HepG2 (cell line): ENCODE data around the gene TIMM13. TPM values are rescaled to one million over a fixed set of nuclear protein-coding genes. Genes with fewer than 3 reads are reported as not detected.

Source experiments
- ATF1 ChIP-seq: IDR thresholded peaks from 2 replicates; pipeline ENCODE4 v1.6.1; 2016; ENCODE audit warnings: mild to moderate bottlenecking, control low read depth
- DPF2 ChIP-seq: sonication (generic); formaldehyde crosslinking; IDR thresholded peaks from 2 replicates; pipeline ENCODE4 v1.4.0; 2020; ENCODE audit warnings: mild to moderate bottlenecking, low read depth, missing genetic modification reagents, borderline replicate concordance
- FOXP1 ChIP-seq, 2 experiments: fragments of 450-650 bp in 1 of 2; IDR thresholded peaks; 2 replicates each; pipeline ENCODE4 v1.6.1; 2017 to 2018; ENCODE audit warnings: antibody characterized with exemption in 1 of 2
- HOXA7 ChIP-seq: sonication (generic); formaldehyde crosslinking; IDR thresholded peaks from 2 replicates; pipeline ENCODE4 v1.8.1; 2022; ENCODE audit warnings: mild to moderate bottlenecking, missing genetic modification reagents, moderate library complexity
- NKX3-1 ChIP-seq: sonication (generic); formaldehyde crosslinking; IDR thresholded peaks from 2 replicates; pipeline ENCODE4 v1.5.0; 2020; ENCODE audit warnings: missing genetic modification reagents
- NR3C1 ChIP-seq: sonication (generic); formaldehyde crosslinking; IDR thresholded peaks from 2 replicates; pipeline ENCODE4 v1.4.0; 2020; ENCODE audit warnings: missing genetic modification reagents
- POLR2A ChIP-seq, 2 experiments: IDR thresholded peaks; 2 replicates each; pipeline ENCODE4 v1.6.1; 2011; ENCODE audit warnings: low read depth in 2 of 2, low read length in 2 of 2, mild to moderate bottlenecking in 1 of 2, moderate library complexity in 1 of 2; ENCODE audit not compliant: insufficient read depth in 1 of 2
- RBM22 ChIP-seq: fragments of 200-400 bp; formaldehyde crosslinking; optimal IDR thresholded peaks from 2 replicates; pipeline ENCODE3; 2017; ENCODE audit warnings: mild to moderate bottlenecking, low read length, moderate library complexity
- SOX6 ChIP-seq, 2 experiments: fragments of 450-650 bp in 1 of 2; sonication (generic) in 1 of 2; formaldehyde crosslinking in 1 of 2; IDR thresholded peaks; 2 replicates each; pipeline versions ENCODE4 v1.4.0 to v1.6.1; 2017 to 2020; ENCODE audit warnings: antibody characterized with exemption in 1 of 2, mild to moderate bottlenecking in 1 of 2, missing genetic modification reagents in 1 of 2
- THYN1 ChIP-seq: sonication (generic); formaldehyde crosslinking; IDR thresholded peaks from 2 replicates; pipeline ENCODE4 v1.8.1; 2023; ENCODE audit warnings: low read depth, mild to moderate bottlenecking, moderate library complexity, missing genetic modification reagents, borderline replicate concordance
- ZFP36 ChIP-seq: fragments of 150-350 bp; IDR thresholded peaks from 2 replicates; pipeline ENCODE4 v1.6.1; 2018; ENCODE audit warnings: borderline replicate concordance, low read length, low read depth; ENCODE audit not compliant: partially characterized antibody
- ZFP62 ChIP-seq: sonication (generic); formaldehyde crosslinking; IDR thresholded peaks from 2 replicates; pipeline ENCODE4 v1.4.0; 2020; ENCODE audit warnings: missing genetic modification reagents
- ZNF138 ChIP-seq: sonication (generic); formaldehyde crosslinking; IDR thresholded peaks from 2 replicates; pipeline ENCODE4 v1.5.0; 2020; ENCODE audit warnings: mild to moderate bottlenecking, low read depth, missing genetic modification reagents
- ZNF251 ChIP-seq: sonication (generic); formaldehyde crosslinking; IDR thresholded peaks from 2 replicates; pipeline ENCODE4 v1.9.0; 2021; ENCODE audit warnings: mild to moderate bottlenecking, missing genetic modification reagents
- ZNF331 ChIP-seq: sonication (generic); formaldehyde crosslinking; IDR thresholded peaks from 2 replicates; pipeline ENCODE4 v1.4.0; 2020; ENCODE audit warnings: missing genetic modification reagents
- polyA plus RNA-seq, 8 experiments: library from polyadenylated mRNA; depleted of rRNA in 3 of 8; stranded (reverse) in 7 of 8; unstranded in 1 of 8; fragments of >200 nt; fragmentation: Illumina TruSeq in 4 of 8; extraction: Trizol in 4 of 8; gene quantifications; 2 replicates each; pipeline versions ENCODE4 v1.2.1 to v1.2.3, GENCODE V29; 2011 to 2016; ENCODE audit warnings: low read depth in 4 of 8, missing spikeins in 1 of 8, mixed read lengths in 1 of 8; ENCODE audit not compliant: insufficient read depth in 1 of 8
- total RNA-seq, 5 experiments: library from RNA; depleted of rRNA; stranded (reverse); fragments of >200 nt; fragmentation: Illumina TruSeq; extraction: Trizol; gene quantifications; 2 replicates each; pipeline ENCODE4 v1.2.3, GENCODE V29; 2016; ENCODE audit warnings: low read depth in 1 of 5
- TF ChIP-seq, protein P1 (sequence below): sonication (generic); formaldehyde crosslinking; IDR thresholded peaks from 2 replicates; pipeline ENCODE4 v1.8.1; 2023; ENCODE audit warnings: mild to moderate bottlenecking, moderate library complexity, missing genetic modification reagents
- TF ChIP-seq, protein P2 (sequence below): sonication (generic); formaldehyde crosslinking; IDR thresholded peaks from 2 replicates; pipeline ENCODE4 v1.4.0; 2020; ENCODE audit warnings: mild to moderate bottlenecking, missing genetic modification reagents
- TF ChIP-seq, protein P3 (sequence below), 2 experiments: sonication (generic) in 1 of 2; formaldehyde crosslinking in 1 of 2; IDR thresholded peaks; 2 replicates each; pipeline versions ENCODE4 v1.4.0 to v1.6.1; 2016 to 2020; ENCODE audit warnings: borderline replicate concordance in 1 of 2, low read depth in 1 of 2, mild to moderate bottlenecking in 1 of 2, missing genetic modification reagents in 1 of 2
- TF ChIP-seq, protein P4 (sequence below): sonication (generic); formaldehyde crosslinking; IDR thresholded peaks from 2 replicates; pipeline ENCODE4 v1.5.0; 2020; ENCODE audit warnings: missing genetic modification reagents, mild to moderate bottlenecking, borderline replicate concordance
- TF ChIP-seq, protein P5 (sequence below): sonication (generic); formaldehyde crosslinking; IDR thresholded peaks from 2 replicates; pipeline ENCODE4 v1.4.0; 2020; ENCODE audit warnings: missing genetic modification reagents, borderline replicate concordance

The TIMM13 gene
- total and polyA plus RNA-seq, 2 of the 13 experiments (the other 11 are each of a cell fraction or from before 2014, with no cell fraction given), result 48.4 to 108 TPM

DNA sequence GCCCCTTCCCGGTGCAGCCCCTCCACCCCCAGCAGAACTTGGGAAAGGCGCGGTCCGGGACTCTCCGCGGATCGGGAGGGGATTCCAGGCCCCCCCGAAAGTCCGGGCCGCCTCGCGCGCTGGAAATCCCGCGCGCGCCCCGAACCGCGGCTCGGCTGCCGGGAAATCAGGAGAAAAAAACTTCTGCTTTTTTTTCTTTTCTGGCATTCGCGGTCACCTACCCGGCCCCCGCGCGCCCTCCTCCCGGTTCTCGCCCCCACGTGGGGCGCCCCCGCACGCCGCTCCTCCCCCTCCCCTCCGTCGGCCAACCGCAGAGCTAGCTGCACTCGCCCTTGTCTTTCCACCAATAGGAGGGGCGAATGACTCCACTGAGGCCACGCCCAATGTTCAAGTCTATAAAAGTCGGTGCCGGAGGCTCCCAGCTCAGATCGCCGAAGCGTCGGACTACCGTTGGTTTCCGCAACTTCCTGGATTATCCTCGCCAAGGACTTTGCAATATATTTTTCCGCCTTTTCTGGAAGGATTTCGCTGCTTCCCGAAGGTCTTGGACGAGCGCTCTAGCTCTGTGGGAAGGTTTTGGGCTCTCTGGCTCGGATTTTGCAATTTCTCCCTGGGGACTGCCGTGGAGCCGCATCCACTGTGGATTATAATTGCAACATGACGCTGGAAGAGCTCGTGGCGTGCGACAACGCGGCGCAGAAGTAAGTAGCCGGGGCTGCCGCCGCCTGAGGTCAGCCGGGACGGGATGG is 48.5 kb upstream of the TIMM13 start, which contains the start of gene GADD45B (continued):
- TF ChIP-seq, protein P1, sequence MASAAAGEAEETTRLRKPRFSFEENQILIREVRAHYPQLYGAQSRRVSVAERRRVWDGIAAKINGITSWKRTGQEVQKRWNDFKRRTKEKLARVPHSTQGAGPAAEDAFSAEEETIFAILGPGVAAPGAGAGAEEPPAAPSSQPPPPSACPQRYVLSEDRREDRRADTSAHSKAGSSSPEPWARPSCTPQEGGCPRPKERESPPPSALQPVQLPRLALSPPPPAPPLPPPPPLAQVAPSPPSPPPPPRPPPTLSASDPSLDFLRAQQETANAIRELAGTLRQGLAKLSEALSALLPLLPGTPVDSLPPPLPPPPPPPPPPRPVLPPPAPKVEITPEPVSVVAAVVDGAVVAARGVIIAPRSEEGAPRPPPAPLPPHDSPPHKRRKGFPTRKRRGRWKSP (CRISPR knock-in tag), result no peak; the same call in 1 of the 2 replicates
- TF ChIP-seq POLR2A (IDR thresholded peaks at IDR 0.05; ENCODE audit: insufficient read depth in 1 of 2, low read depth in 2 of 2, low read length in 2 of 2), result peak; percentile 100
- TF ChIP-seq ZNF138 (CRISPR knock-in tag), result peak; percentile 82; the same call in 1 of the 2 replicates
- TF ChIP-seq HOXA7 (CRISPR knock-in tag), result no peak
- no peak for TF ChIP-seq SOX6 (IDR thresholded peaks at IDR 0.05)
- TF ChIP-seq SOX6 (CRISPR knock-in tag; IDR thresholded peaks at IDR 0.05), result peak; percentile 69
- no peak for TF ChIP-seq ATF1 (CRISPR knock-in tag)
- 0 out of 2 replicates have a peak, but pooled peaks have one; percentile 47 for TF ChIP-seq NR3C1
- TF ChIP-seq, protein P2, sequence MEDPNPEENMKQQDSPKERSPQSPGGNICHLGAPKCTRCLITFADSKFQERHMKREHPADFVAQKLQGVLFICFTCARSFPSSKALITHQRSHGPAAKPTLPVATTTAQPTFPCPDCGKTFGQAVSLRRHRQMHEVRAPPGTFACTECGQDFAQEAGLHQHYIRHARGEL (CRISPR knock-in tag), result no peak
- TF ChIP-seq DPF2 (CRISPR knock-in tag), result no peak
- TF ChIP-seq, protein P3, sequence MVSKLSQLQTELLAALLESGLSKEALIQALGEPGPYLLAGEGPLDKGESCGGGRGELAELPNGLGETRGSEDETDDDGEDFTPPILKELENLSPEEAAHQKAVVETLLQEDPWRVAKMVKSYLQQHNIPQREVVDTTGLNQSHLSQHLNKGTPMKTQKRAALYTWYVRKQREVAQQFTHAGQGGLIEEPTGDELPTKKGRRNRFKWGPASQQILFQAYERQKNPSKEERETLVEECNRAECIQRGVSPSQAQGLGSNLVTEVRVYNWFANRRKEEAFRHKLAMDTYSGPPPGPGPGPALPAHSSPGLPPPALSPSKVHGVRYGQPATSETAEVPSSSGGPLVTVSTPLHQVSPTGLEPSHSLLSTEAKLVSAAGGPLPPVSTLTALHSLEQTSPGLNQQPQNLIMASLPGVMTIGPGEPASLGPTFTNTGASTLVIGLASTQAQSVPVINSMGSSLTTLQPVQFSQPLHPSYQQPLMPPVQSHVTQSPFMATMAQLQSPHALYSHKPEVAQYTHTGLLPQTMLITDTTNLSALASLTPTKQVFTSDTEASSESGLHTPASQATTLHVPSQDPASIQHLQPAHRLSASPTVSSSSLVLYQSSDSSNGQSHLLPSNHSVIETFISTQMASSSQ (IDR thresholded peaks at IDR 0.05; ENCODE audit: low read depth), result no peak
- TF ChIP-seq, protein P3 (CRISPR knock-in tag; IDR thresholded peaks at IDR 0.05; ENCODE audit: borderline replicate concordance), result peak; percentile 49; the same call in 1 of the 2 replicates
- TF ChIP-seq ZFP62, result no peak; the same call in 1 of the 2 replicates
- TF ChIP-seq, protein P4, sequence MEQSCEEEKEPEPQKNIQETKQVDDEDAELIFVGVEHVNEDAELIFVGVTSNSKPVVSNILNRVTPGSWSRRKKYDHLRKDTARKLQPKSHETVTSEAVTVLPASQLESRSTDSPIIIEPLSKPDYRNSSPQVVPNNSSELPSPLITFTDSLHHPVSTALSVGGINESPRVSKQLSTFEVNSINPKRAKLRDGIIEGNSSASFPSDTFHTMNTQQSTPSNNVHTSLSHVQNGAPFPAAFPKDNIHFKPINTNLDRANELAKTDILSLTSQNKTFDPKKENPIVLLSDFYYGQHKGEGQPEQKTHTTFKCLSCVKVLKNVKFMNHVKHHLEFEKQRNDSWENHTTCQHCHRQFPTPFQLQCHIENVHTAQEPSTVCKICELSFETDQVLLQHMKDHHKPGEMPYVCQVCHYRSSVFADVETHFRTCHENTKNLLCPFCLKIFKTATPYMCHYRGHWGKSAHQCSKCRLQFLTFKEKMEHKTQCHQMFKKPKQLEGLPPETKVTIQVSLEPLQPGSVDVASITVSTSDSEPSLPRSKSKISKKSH (CRISPR knock-in tag), result no peak
- TF ChIP-seq ZNF331 (CRISPR knock-in tag), result peak; percentile 62
- TF ChIP-seq THYN1 (CRISPR knock-in tag), result no peak
- no peak for TF ChIP-seq ZNF251 (CRISPR knock-in tag)
- peak; percentile 82 for TF ChIP-seq RBM22
- TF ChIP-seq NKX3-1 (CRISPR knock-in tag), result peak; percentile 49; the same call in 1 of the 2 replicates
- TF ChIP-seq, protein P5, sequence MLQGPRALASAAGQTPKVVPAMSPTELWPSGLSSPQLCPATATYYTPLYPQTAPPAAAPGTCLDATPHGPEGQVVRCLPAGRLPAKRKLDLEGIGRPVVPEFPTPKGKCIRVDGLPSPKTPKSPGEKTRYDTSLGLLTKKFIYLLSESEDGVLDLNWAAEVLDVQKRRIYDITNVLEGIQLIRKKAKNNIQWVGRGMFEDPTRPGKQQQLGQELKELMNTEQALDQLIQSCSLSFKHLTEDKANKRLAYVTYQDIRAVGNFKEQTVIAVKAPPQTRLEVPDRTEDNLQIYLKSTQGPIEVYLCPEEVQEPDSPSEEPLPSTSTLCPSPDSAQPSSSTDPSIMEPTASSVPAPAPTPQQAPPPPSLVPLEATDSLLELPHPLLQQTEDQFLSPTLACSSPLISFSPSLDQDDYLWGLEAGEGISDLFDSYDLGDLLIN (CRISPR knock-in tag), result no peak
- TF ChIP-seq ZFP36, result no peak
- TF ChIP-seq FOXP1 (IDR thresholded peaks at IDR 0.05), result no peak
- no peak for TF ChIP-seq FOXP1 (CRISPR knock-in tag; IDR thresholded peaks at IDR 0.05)
